ENCODE data around the gene ETV6. TPM values are rescaled to one million over a fixed set of nuclear protein-coding genes. Genes with fewer than 3 reads are reported as not detected.

The ETV6 gene
- total and polyA plus RNA-seq, 5 experiments from 2014 or later = 0.94 to 13.2 (median 2.2) TPM

DNA sequence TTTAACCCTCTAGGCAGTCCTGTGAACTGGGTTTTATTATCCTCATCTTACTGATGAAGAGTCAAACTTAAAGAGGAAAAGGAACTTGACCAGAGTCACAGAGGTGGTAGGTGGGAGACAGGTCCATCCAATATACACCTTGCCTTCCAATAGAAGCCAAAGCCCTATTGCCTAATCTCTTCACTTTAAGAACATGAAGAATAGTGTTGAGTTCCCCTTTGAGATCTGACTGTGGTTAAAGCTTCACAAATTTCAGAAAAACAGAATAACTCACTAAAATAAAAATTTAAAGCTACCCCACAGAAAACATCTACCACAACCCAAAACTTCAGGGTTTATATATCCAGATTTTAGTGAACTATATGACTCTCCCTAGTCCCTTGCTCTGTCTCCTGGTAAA, 115.4 kb downstream of the ETV6 start:
- DNase-seq (no peak), ATAC-seq (no peak)
- Mint-ChIP-seq H3K27ac (peak overlapping the region in 3 of 10 donors; percentile 49 to 84 (median 57)), H3K36me3 (peaks cover 0 to 3% (median 2%) of the 10 kb centered on the region in 3 donors), H3K27me3 (no peaks in the 10 kb centered on the region), H3K4me1 (peaks cover 28 to 69% (median 40%) of the 10 kb centered on the region in 4 donors), H3K9me3 (no peaks in the 10 kb centered on the region), H3K4me3 (no peak overlapping the region)
- POLR2A ChIA-PET = interaction anchor here (0.6 kb wide), 1 partner anchor 8 kb away, joined by 5 read pairs; no protein-coding TSS in a partner anchor

DNA sequence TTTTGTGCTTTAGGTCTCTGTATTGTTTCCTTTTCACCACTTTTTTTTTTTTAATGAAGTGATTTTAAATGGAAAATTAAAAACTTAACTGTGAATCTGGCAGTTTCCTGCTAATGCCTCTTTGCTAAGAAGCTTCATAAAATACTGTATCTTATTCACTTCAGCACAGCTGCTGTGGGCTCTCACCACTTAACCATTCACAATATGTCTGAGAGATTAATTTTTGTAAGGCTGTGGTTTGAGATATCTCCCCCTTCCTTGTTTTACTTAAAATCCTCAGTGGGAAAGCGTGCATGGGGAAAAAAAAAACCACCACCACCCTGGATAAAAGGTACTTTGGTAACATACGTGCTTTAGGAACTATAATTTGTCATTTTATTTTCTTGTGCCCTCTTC, 115.9 kb downstream of the ETV6 start:
- POLR2A ChIA-PET = no interaction called here
- Mint-ChIP-seq H3K27me3 (no peaks in the 10 kb centered on the region), H3K27ac (peak overlapping the region in 8 of 10 donors; percentile 17 to 92 (median 67)), H3K9me3 (no peaks in the 10 kb centered on the region), H3K36me3 (peaks cover 0 to 3% (median 2%) of the 10 kb centered on the region in 3 donors), H3K4me1 (peaks cover 34 to 74% (median 45%) of the 10 kb centered on the region in 4 donors), H3K4me3 (peak overlapping the region in 8 of 10 donors; percentile 58 to 81 (median 72))
- ATAC-seq = no peak
- DNase-seq = no peak

DNA sequence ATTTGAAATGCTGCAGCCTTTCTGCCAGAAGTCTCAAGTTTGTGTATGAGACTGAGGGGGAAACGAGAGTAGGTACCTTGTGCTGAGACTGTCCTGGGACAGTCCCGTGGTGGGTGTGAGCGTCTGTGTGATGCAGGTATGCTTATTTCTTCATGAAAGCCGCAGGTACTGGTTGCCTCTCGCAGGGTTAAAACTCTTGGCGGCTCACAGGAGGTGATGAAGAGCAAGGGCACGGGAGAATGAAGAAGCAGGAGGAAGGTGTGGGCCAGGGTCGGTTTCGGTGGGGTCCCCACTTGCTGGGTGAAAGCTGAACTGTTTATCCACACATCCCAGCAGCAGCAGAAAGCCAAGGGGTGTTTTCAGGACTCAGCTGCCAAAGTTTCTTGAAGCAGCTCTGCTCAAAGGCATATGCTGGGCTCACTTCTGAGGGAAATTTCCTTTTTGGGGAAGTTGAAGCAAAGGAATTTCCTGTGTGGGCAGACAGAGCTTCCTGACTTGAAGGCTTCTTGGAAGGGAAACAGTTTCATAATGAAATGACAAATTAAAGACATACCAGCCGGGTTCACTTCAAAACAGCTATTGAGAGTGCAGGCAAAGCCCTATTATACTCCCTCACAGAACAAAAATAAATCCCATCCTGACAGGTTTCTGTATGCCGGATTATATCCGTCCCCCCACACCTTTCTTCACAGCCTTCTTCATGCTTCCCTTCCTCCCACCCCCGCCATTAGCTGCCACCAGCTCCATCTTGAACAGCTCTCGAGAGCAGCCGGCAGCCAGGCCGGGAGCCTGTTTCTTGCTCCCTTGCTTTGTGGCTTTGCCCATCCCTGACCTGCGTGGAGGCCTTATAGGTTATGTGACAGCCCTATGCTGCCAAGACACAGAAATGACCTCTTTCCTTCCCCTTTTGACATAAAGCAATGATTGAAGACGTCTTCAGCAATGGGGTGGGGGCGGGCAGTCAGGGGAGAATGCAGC, 116.6 kb downstream of the ETV6 start:
- Mint-ChIP-seq H3K4me3 (peak overlapping the region in 9 of 10 donors; percentile 58 to 81 (median 73)), H3K4me1 (peaks cover 34 to 76% (median 47%) of the 10 kb centered on the region in 4 donors), H3K9me3 (no peaks in the 10 kb centered on the region), H3K27me3 (no peaks in the 10 kb centered on the region), H3K36me3 (peaks cover 0 to 3% (median 2%) of the 10 kb centered on the region in 3 donors), H3K27ac (peak overlapping the region; percentile 6 to 92 (median 78))
- ATAC-seq = peak; percentile 83 to 88
- peak in 5 of 10 donors; percentile 5 to 22 (median 16) for DNase-seq
- POLR2A ChIA-PET = no interaction called here

DNA sequence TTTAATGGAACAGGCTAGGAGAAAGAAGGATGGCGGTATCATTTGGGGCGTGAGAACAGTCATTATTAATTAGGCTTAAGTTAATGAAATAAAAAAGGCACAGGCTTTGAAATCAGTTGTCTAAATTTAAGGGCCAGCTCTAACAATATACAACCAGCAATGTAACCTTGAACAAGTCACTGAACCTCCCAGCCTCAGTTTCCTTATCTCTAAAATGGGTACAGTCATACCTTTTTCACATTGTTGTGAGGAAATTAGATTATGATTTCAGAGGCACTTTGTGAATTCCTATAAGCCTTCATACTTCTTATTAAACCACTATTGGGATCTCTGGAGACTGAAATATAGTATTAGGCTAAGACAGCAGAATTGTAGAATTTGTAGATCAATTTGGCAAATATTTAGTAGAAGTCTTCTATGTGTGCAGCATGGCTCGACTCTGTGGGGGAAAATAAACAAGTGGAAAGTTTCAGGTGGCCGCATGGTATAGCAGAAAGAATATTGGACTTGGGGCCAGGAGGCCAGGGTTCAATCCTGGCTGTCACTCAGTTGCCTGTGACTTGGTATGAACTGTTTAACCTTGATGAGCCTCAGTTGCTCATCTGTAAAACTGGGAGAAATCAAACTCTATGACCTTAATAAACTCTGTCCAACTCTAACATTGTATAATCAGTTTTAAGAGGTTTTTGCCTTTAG, 117.7 kb downstream of the ETV6 start:
- Mint-ChIP-seq H3K4me3 (peak overlapping the region in 3 of 10 donors; percentile 70 to 77 (median 72)), H3K36me3 (peaks cover 0 to 9% (median 4%) of the 10 kb centered on the region in 3 donors), H3K27me3 (no peaks in the 10 kb centered on the region), H3K9me3 (no peaks in the 10 kb centered on the region), H3K27ac (peak overlapping the region in 6 of 10 donors; percentile 40 to 92 (median 84)), H3K4me1 (peaks cover 33 to 72% (median 45%) of the 10 kb centered on the region in 4 donors)
- DNase-seq (no peak), ATAC-seq (no peak)
- POLR2A ChIA-PET = no interaction called here

DNA sequence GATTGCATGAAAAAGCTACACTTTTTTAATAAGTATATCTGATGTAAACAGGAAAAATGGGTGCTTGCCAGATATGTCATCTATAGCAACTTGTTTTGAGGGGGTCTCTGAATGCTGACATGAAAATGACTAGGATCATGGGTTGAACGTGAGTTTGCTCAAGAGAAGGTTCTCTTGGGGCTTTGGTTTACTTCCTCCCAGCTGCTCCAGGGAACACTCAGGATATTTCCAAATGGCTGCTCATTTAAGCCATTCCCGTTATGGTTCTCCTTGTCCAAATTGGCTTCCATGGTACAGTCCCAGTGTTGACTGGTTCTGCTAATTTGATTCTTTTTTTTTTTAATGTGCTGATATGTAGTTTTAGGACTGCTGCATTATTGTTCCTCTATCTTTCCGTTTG, 118.3 kb downstream of the ETV6 start:
- no peaks in the 10 kb centered on the region for H3K27me3 Mint-ChIP-seq
- DNase-seq = no peak
- H3K36me3 Mint-ChIP-seq = peaks cover 0 to 14% (median 4%) of the 10 kb centered on the region in 3 donors

DNA sequence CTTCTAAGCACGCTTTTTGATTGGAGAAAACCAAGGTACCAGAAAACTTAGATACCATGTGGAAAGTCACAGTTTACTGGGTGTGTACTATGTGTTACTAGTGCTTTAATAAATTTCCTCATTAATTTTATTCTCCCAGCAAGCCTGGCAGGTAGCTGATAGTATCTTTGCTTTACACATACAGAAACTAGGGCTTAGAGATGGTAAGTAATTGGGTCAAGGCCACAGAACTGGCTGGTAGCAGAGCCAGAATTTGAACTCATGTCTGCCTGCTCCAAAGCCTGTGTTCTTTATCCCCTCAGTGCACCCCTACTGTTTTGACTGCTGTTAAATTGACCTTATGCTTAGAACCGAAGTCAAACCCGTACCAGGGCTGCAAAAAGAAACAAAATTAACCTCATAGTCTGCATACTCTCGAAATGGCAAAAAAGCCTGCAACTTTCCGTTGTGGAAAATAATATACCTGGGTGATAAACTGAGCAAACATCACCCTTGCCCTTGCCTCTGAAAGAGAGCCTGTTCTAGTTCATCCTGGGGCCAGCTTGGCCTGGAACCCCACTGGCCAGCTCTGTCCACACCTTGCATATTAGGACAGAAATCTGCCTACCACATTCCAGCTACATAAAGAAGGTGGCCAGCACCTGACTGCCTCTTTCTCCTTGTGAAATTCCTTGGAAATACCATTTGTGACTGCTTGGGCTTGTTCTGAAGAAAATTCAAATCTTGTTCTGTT, 118.9 kb downstream of the ETV6 start:
- ATAC-seq = no peak
- POLR2A ChIA-PET = no interaction called here
- DNase-seq = no peak
- H3K9me3 Mint-ChIP-seq = no peaks in the 10 kb centered on the region
- no peaks in the 10 kb centered on the region for H3K27me3 Mint-ChIP-seq
- no peak overlapping the region for H3K27ac Mint-ChIP-seq
- H3K4me3 Mint-ChIP-seq = no peak overlapping the region
- H3K4me1 Mint-ChIP-seq = peaks cover 30 to 67% (median 41%) of the 10 kb centered on the region in 4 donors
- H3K36me3 Mint-ChIP-seq = peaks cover 0 to 14% (median 4%) of the 10 kb centered on the region in 3 donors

More for the DNA sequence above, 118.3 kb downstream of the ETV6 start:
- Mint-ChIP-seq H3K4me3 (no peak overlapping the region), H3K4me1 (peaks cover 32 to 71% (median 43%) of the 10 kb centered on the region in 4 donors), H3K9me3 (no peaks in the 10 kb centered on the region), H3K27ac (no peak overlapping the region)
- POLR2A ChIA-PET = no interaction called here
- no peak for ATAC-seq

DNA sequence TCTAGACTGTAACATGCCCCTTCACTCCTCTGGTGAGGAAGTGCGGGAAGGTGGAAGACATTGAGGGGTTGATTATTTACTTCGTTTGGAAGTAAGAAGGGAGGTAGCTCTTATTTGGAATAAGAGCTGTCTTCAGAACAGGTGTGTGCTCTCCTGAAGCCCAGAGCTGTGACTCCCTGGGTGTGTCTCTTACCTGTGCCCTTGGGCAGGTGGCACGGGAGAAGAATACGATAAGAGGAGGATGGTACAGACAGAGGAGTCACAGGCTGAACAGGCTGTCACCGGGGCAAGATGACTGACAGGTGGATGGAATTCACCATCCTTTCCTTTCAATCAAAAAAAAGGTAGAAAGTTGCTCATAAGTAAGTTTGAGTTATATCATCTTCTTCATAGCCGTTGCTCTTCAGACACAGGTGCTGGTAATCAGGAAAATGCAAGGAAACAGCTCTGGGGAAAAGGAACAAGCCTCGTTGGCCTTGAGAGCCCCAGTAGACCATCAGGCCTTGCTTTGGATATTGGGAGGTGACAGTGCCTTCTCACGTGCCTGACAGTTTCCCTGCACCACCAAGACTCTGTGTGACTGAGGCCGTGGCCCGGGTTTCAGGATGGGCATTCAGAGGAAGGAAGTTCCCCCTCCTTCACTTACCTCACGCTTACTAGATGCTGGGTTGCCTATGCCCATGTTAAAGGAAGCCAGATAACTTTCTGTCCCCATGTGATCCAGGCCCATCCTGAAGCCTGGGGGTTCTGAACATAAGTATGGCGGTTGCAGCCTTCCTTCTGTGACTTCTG, 120.4 kb downstream of the ETV6 start:
- peak in 1 of 2 donors; percentile 44 for ATAC-seq
- peak in 1 of 10 donors; percentile 9 for DNase-seq
- H3K27ac Mint-ChIP-seq = peak overlapping the region in 4 of 10 donors; percentile 14 to 81 (median 30)
- POLR2A ChIA-PET = no interaction called here
- H3K27me3 Mint-ChIP-seq = no peaks in the 10 kb centered on the region
- H3K4me1 Mint-ChIP-seq = peaks cover 33 to 72% (median 47%) of the 10 kb centered on the region in 4 donors
- peak overlapping the region in 1 of 10 donors; percentile 9 for H3K4me3 Mint-ChIP-seq
- peaks cover 0 to 21% (median 10%) of the 10 kb centered on the region in 3 donors for H3K36me3 Mint-ChIP-seq
- no peaks in the 10 kb centered on the region for H3K9me3 Mint-ChIP-seq

DNA sequence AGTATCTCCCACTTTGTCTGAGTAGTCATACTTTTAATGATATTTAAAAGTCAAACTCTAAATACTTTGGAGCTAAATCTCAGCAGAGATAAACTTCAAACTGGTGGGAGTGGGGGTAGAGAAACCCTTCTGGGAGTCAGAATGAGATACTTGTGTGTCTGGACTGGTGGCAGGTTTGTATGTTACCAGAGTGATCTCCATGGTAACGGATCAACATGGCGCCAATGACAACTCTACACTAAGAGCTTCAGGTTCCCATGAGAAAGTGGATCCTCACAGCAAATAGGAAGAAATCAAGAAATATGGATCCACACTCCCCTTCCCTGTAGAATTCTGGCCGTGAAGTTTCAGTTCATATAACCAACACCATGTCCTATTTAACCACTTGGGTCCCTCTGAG, 121.9 kb downstream of the ETV6 start:
- Mint-ChIP-seq H3K27me3 (no peaks in the 10 kb centered on the region), H3K9me3 (no peaks in the 10 kb centered on the region), H3K36me3 (peaks cover 0 to 21% (median 15%) of the 10 kb centered on the region in 3 donors), H3K4me3 (no peak overlapping the region), H3K27ac (no peak overlapping the region), H3K4me1 (peaks cover 26 to 59% (median 34%) of the 10 kb centered on the region in 4 donors)
- no peak for ATAC-seq
- POLR2A ChIA-PET = no interaction called here
- no peak for DNase-seq

DNA sequence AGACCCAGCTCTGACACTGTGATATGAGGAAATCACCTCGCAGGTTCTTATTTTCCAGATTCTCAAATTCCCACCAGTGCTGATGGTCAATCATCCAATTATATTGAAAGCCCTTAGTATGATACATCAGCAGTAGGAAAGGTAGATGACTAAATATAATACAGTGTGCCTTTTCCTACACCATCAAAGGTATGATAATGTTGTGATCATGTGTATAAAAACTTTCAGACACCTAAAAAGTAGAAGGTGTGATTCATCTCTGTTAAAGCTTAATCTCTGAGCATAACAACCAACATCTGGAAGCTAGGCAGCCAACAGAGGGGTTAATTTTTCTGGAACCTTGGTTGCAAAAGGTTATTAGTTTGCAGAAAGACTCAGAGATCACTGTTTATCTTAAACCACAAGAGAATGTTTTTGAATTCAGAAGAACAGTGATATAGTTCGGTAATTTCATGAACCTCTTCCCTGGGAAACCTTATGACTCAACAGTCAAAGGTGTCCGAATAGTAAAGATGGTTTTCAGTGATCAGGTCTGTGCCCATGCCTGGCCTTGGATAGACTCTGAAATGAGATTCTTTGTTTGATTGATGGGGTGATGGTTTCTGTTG, 122.5 kb downstream of the ETV6 start:
- Mint-ChIP-seq H3K9me3 (no peaks in the 10 kb centered on the region), H3K4me1 (peaks cover 20 to 53% (median 28%) of the 10 kb centered on the region in 4 donors), H3K4me3 (no peak overlapping the region), H3K27ac (no peak overlapping the region), H3K36me3 (peaks cover 0 to 21% (median 15%) of the 10 kb centered on the region in 3 donors), H3K27me3 (no peaks in the 10 kb centered on the region)
- ATAC-seq (no peak), DNase-seq (no peak)
- POLR2A ChIA-PET = no interaction called here

DNA sequence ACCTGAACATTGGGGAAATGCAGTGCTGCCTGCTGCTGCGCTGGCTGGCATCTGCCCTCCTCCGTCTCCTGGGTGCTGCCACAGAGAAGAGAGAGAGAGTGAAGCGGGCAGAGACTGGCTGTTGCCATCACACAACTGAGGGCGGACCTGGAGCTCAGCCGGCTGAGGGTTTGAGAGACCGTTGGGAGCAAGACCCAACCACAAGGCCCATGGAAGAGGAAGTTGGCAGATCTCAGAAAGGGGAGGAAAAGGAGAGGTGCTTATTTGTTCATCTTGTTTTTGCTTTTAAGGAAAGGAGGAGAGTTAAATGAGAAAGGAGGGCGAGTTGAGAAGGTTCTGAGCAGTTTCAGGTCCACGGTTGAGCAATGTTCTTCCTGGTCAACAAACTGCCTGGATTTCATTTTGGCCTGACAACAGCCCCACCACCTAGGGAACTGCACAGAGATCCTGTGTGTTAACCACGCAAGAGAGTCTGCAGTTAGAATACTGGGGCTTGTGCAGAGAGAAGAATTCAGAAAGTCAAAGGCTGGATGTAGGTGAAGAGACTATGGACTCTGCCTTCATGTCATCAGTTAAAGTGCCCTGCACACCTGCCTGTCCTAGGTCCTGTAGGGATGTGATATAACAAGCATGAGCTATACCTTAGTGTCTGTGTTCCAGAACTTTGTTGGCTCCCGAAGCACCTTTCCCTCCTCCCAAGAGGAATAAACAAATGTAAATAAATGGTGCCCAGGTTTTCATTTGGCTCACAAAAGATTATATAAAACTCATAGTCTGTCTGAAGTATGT, 124.6 kb downstream of the ETV6 start:
- Mint-ChIP-seq H3K4me3 (peak overlapping the region in 1 of 10 donors; percentile 67), H3K36me3 (peaks cover 0 to 25% (median 15%) of the 10 kb centered on the region in 3 donors), H3K27me3 (no peaks in the 10 kb centered on the region), H3K27ac (peak overlapping the region in 3 of 10 donors; percentile 40 to 92 (median 60)), H3K4me1 (peaks cover 17 to 43% (median 26%) of the 10 kb centered on the region in 4 donors), H3K9me3 (no peaks in the 10 kb centered on the region)
- no peak for DNase-seq
- no peak for ATAC-seq
- POLR2A ChIA-PET = no interaction called here

DNA sequence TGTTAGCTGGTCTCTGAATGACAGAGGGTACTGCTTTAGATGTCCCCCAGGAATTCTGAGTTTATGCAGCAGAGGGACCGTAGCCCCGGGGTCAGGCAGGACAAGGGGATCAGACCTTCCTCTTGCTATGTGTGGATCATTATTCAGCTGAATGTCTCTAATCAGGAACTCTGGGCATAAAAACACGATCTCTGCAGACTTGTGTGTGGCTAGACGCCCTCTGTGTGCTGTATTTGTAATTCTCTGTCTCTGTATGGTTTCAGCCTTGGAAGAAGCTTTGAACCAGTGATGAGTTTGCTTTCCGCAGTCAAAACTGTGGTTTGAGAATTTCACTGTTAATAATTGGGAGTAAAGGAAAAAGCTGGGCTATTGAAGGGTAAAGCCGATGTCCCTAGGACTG, 125.3 kb downstream of the ETV6 start:
- POLR2A ChIA-PET = no interaction called here
- H3K27ac Mint-ChIP-seq = peak overlapping the region in 2 of 10 donors; percentile 73 to 92
- no peaks in the 10 kb centered on the region for H3K9me3 Mint-ChIP-seq
- H3K4me3 Mint-ChIP-seq = no peak overlapping the region
- DNase-seq = no peak
- H3K27me3 Mint-ChIP-seq = no peaks in the 10 kb centered on the region
- peaks cover 0 to 25% (median 13%) of the 10 kb centered on the region in 3 donors for H3K36me3 Mint-ChIP-seq
- H3K4me1 Mint-ChIP-seq = peaks cover 13 to 41% (median 20%) of the 10 kb centered on the region in 4 donors
- ATAC-seq = no peak
